AG08396 (cell line): ENCODE results near the gene ADAMTS2.
"Not testable (repeated sequence)": the region's sequence is repeated elsewhere in the genome, so short reads cannot be mapped to it uniquely, and the experiment has no call there.

ENCODE experiments used
- DNase-seq: peaks from one replicate; pipeline ENCODE4 v3.0.0; 2012; ENCODE audit warnings: low spot score, mixed read lengths

ADAMTS2 gene

DNA sequence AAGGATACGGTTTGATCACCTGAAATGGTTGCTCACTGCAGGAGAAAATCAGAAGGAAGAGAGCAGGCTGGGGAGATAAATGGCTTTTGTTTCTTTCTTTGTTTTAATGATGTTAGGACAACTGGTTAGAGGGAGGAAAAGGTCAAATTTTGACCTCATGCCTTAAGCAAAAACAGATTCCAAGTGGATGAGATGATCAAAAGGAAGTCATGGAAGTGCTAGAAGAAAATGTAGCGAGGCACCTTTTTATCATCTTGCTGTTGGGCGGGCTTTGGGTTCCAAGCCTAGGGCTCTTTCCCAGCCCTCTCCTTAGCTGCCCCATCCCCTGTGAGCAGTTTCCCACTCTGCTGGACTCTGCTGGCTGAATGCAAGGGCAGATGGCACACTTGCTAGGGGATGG lies 127.9 kb downstream of the ADAMTS2 start:
- DNase-seq: no peak

DNA sequence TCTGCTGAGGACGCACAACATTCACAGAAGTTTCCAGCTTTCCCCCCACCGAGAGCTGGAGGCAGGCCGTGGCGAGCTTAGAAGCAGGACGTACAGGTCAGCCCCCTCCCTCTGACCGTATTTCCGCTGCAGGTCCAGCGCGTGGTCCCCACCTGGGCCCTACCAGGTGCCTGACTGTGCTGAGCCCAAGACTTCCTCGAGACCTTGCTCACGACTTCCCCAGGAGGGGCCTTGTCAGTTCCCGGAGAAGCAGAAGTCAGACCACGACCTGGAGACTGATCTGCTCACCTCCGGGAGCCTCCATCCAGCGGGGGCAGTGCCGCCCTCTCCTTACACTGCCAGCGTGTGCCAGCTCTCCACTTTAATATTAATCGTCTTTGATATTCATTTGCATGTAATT lies 128.9 kb downstream of the ADAMTS2 start:
- not testable (repeated sequence) for DNase-seq

DNA sequence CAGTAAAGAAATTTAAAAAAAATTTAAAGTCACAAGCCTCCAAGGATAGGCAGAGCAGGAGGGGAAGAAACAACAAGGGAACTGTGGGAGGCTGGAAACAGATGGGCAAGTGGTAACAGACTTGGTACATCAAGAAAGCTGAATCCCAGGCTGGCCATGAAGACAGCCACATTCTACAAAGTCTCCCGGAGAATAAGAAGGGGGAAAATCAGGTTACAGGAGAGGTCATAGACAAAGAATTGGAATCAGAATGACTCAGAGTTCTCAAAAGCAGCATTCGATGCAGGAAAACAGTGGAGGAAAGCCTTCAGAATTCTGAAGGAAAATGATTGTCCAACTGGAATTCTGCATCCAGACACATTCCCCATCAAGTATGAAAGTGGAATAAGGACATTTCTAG lies 129.7 kb downstream of the ADAMTS2 start:
- no peak for DNase-seq

DNA sequence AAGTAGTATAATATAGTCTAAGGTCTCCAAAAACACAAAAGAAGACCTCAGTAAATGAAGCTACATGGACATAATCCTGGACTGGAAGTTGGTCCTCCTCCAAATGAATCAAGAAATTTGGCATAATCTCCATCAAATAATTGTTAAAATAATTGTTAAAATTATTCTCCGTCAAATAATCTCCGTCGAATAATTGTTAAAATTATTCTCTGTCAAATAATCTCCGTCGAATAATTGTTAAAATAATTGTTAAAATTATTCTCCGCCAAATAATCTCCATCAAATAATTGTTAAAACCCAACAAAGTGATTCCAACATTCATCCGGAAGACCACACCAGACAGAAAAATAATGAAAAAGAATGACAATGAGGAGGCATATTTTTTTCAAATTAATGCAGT lies 130.6 kb downstream of the ADAMTS2 start:
- DNase-seq: no peak

DNA sequence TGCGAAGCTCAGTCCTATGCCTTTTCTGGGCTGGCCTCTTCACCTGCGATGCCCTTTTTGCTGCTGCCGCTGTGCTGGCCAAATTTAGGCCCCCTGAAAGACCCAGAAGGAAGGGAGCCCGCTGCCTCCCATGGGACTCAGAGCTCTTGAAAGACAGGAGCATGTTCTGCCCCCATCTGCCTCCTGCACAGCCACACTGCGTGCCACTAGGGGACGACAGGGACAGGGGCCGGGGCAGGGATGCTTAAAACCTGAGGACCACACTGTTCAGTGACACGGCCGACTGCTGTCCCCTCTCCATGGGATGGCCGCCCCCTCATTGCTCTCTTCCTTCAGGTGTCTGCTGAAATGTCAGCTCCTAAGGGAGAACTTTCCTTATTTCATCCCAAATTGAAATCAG lies 132.4 kb downstream of the ADAMTS2 start:
- peak; percentile 68 for DNase-seq

DNA sequence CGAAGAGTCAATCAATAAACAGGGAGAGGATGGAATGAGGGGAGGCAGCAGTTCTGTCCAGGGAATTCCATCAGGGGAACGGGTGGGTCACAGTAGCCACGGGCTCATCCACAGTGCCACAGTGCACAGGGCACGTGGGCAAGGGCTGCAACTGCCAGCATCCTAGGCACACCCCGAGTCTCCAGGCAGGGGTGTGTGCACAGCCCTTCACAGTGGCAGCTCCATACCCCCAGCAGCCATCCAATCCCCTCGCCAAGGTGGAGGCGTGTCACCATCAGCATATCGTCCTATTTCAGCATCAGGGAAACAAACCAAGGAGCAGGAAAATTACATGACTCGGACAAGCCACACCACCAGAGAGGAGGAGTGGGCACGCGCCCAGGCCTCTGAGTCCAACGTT lies 133.6 kb downstream of the ADAMTS2 start:
- DNase-seq: no peak

DNA sequence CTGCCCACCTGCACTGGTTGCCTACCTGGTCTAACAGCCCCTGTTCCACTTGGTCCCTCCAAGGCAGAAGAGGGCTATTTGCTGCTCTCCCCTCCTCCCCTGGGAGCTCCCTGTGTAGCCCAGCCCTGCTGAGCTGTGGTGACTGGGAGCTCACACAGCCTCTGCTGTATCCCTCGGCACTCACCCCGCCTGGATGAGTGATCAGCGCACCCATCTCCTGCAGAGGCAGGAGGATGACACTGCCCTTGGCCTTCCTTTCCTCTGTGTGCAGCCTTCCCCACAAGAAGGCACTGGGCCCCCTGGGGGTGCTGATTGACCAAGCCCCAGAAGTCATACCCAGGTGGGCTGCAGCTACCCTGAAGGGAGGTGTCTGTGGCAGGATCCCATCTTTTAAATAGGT lies 134.2 kb downstream of the ADAMTS2 start:
- DNase-seq: peak; percentile 39

DNA sequence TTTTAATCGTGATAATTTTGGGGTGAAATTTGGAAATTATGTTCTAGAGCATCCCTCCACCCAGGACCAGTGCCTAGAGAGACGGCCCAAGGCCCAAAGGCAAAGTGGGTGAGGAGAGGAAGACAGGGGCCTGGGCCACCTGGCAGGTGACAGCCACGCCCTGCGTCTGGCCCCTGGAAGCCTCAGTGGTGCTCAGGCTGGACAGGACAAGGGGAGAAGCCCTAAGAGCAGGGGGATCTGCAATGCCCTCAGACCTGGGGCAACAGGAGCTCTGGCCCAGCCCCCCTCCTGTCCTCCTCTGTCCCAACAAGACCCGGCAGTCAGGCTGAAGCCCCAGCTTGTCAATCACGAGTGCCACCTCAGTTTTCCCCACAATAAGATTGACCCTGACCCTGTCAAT lies 134.8 kb downstream of the ADAMTS2 start:
- no peak for DNase-seq

DNA sequence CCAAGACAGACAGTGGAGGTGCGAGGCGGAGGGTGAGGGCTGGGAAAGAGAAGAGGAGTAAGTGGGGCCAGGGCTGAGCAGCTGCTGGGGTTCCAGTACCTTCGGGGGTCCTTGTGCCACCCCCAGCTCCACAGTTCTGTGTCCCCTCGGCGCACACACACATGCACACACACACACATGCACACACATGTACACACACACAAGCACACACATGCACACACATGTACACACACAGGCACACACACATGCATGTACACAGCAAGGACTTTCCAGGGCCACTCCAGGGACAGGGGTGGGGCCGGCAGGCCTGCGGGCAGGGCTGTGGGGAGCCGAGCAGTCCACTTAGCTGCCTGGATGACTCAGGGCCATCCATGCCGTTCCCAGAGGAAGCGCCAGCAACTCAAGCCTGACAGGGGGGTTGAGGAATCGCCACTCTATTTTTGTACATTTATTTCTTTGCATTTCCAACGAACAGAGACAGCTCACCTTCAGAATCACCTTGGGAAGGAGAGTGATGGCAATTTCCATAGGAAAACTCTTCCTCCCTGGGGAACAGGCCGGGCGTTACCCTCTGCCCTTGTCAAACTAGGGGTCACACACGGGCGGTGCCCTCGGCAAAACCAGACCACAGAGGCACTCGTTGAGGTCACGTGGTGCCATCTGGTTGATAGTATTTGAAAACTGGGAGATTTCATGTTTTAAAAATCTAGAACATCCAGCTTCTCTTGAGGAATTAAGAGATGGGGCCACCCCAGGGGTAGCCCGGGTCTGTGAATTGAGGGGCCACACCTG lies 135.7 kb downstream of the ADAMTS2 start:
- peak; percentile 81 for DNase-seq

DNA sequence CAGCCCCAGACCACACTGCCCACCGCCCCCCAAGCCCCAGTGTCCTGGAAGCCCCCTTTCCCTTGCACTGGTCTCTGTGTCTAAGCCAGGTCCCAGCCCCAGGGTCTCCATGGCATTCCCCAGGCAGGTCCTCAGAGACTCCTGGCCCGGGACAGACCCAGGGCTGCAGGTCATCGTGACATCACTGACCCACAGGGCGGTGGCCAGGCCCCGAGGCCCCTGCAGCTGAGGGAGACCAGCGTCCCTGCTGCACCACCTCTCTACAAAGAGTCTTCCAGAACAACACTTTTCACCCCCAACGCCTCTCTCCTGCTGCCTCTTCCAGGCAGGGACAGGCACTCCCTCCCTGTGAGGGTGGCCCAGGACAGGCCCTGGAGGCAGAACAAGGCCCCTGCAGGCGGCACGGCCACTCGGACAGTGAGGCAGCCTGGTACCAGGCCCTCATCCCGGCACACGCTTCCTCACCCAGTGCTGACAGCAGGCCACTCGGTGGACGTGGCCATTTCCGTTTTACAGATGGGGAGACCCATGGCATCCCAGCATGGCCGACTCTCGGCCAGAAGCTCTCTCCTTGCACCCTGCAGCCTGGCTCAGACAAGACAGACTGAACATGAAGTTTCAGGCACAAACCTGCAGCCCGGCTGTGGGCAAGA lies 136.4 kb downstream of the ADAMTS2 start:
- DNase-seq: no peak

DNA sequence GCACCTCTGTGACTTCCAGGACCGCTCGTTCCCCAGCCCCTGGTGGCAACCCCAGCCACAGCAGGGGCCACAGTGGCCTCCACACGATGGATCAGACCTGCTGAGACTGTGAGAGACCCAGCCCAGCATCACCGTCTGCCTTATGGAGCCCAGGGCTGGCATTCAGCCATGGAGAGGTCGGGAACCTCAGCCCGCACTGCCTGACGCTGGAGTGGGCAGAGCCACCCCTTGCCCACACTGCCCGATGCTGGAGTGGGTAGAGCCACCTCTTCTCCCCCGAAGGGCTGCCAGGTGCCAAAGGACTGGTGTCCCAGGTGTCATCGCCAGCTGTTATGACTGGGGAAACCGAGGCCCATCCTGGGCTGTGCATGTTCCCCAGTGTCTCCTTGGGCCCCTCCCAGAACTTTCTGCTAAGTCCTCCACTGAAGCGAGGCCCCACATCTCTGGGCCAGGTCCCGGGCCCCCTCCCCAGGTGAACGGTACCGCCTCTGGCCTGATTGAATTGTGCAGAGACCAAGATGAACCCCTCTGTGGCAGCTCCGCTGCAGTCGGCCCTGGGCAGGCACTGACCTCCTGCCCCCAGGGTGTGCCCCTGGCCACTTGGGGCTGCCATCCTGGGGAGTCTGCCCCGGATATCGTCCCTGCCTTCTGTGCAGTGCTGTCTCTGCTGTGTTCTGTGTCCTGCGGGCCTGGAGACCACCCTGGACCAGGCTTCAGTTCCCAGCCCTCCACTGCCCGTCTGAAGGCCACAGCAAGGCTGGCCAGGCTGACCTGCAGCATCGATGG lies 137.1 kb downstream of the ADAMTS2 start:
- DNase-seq: no peak

DNA sequence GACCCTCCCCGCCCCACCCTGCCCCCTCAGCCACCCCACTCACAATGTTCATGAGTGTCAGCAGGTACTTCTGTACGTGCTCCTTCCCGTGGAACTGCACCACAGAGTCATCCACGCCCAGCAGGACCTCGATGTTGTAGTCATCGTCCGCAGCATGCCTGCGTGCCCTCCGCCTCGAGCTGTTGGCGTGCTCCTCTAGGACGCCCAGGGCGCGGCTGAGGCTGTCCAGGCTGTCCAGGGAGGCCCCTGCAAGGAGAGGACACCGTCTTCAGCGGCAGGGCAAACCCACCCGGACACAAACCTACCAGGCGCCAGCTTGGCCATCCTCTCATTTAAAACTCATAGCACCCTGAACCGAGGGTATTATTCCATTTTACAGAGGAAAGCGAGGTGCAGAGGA lies 137.8 kb downstream of the ADAMTS2 start:
- DNase-seq: no peak

DNA sequence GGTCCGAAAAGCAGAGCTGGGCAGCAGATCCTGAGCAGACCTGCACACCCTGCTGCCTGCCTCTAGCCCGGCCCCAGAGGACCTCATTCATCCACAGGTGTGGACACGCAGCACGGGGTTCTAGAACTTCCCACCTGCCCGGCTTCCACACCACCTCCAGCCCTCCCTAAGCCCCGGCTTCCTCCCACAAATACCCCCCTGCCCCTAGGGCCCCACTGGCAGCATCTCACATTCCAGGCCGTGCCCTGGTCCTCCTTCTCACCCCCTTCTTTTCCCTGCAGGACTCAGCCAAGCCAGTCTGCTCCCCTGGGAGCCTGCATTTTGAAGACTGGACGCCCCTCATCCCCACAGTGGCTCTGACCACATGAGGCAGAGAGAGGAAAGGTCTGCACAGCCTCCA lies 138.9 kb downstream of the ADAMTS2 start:
- DNase-seq: no peak

DNA sequence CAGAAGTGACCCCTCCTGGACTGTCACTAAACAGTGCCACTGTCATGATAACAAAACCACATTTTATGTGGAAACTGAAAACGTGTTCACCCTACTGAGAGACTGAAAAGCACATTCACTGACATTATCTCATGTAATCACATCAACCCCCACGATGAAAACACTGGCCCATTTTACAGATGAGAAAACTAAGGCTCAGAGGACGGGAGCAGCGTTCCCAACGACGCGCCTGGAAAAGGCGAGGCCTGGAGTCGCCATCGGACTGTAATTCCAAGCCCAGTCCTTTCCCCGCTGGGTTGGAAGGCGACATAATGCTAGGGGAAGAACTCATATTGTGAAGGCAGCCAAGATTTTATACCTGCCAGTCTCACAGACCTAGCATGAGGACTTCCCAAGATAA lies 140.0 kb downstream of the ADAMTS2 start:
- DNase-seq: no peak

DNA sequence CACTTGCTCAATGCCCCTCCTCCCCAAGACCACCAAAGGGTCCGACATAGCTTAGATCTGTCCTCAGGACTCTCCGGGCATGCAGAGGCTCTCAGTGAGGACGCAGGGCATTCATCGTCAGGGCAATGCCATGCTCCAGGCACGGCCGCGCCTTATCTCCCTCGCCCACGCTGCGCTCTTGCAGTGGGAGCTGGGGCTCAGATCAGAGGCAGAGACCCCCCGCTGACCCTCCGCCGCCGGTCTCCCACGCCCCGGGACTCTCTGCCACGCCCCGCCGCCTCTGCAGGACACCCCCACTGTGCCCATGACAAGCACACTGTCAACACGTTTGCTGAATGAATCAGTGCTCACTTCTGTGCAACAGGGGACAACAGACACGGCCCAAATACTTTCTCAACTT lies 140.7 kb downstream of the ADAMTS2 start:
- no peak for DNase-seq

DNA sequence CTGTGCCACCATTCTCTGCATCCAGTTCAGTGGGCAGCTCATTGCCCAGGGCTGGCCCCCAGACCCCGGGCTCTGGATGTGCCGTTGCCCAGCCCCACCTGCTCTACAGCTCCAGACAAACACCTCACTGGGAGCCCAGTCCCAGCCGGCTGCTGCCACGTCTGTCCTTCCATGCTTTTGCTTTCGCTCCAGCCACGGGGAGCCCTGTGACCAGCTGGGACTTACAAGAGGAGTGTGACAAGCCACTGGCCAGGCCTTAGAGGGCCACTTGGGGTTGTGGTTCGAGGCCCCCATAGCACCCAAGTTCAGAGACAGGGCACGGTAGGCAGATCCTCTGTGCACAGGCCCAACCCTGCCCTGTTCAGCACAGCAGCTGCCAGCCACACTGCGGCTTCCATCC lies 142.0 kb downstream of the ADAMTS2 start:
- no peak for DNase-seq

DNA sequence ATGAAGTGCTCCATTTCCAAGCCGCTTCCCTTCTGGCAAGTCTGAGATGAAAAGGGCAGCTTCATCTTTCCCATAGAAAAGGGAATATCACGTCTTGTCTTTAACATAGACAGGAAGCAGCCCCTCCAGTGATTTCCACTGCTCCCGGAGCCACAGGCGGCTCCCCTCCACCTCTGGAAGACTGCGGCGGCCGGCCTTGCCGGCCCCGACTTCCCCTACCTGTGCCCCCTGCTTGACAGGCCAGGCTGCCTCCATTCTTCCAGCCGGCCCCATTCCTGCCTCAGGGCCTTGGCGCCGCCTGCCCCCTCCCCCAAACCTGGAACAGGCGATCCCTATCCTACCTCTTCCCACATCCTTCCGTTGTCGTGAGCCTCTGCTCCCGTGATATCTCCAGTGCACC lies 143.3 kb downstream of the ADAMTS2 start:
- DNase-seq: no peak

DNA sequence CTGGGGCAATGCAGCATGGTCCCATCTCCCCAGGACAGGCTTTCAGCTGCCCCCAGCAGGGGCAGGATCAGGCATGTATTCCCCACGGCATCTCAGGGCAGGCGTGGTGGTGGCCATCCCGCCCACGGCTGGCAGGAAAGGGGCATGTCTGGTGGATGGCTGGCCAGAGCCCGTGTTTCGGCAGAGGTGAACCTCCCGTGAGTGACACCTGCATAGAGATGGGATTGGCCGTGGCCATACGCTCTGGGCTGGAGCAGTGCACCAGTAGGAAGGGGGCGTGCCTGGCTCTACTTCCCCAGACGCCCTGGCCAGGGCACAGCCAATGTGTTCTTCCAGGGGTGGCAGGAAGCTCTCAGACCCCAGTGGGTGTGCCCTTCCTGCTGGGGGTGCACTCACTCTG lies 146.0 kb downstream of the ADAMTS2 start:
- no peak for DNase-seq

DNA sequence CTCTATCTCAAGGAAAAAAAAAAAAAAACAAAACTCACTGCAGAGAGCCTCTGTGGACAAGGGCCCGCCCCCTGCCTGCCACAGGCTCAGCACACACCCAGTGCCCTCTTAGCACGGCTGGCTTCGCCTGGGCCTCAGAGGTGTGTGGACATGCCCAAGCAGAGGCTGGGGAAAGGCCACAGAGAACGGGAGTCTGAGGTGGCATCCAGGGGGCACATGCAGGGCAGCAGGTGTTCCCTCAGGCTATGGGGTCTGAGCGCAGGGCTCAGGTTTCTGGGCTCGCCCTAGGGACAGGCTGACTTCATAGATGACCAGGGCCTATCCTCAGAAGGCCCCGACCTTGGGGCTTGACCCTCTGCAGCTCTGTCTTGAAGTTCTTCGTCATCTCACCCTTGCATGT lies 146.4 kb downstream of the ADAMTS2 start:
- no peak for DNase-seq

DNA sequence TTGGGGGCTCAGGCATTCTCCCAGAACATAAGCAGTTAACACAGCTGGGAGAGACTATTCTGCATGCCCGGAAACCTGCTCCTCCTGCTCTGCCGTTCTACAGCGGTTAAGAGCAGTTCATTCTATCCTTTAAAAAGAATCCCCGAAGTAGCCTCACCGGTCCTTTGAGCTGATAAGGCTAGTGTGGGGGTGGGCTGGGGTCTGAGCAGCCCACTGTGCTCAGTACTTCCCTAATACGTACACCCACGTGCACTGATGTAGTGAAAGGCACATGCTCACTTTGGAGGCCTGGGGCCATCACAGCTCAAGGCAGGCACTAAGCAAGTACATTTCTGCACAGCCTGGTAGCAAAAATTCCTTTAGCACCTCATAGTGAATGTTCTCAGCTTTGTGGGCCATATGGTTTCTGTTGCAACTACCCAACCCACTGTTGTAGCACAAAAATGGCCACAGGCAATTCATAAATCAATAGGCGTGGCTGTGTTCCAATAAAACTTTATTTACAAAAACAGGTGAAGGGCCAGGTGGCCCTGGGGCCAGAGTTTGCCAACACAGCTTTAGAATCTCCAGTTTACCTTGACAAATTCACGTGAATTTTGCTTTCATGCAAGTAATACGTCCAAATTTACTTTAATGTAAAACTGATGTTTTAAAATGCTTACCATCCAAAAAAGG lies 148.7 kb downstream of the ADAMTS2 start:
- no peak for DNase-seq

DNA sequence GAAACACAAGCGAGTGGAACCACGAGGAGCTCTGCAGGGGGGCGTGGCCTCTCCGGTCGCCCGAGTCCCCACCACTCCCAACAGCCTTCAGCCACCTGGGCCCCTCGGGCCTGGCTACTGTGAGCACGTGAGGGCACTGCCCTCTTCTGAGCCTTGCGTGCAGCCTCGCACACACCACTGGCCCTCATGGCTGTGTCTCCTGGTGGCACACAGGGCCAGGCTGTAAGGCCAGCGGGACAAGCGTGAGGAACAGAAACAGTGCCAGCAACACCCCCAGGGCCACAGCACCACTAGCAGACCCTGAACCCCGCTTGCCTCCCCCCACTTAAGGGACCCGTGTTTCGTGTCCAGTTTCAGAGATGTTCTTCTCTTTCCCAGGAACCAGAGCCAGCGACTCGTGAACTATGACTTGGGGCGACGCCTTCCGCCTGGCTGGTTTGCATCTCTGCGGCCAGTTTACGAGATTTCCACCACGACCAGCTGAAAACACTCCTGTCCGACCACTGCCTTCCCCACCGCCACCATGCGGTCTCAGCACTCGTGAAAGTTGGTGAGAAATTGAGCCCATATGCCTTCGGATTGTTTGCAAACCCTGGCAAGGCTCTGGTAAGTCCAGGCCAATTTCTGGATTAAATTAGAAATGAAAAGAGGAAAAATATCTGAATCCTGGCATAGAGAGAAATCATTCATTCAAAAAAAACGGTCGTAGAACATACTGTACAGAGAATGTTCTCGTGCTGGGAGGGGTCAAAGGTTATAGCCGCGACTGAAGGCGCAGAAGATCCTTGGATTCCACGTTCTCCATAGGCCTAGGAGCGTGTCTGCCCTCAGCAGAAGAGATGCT lies 149.5 kb downstream of the ADAMTS2 start:
- no peak for DNase-seq

DNA sequence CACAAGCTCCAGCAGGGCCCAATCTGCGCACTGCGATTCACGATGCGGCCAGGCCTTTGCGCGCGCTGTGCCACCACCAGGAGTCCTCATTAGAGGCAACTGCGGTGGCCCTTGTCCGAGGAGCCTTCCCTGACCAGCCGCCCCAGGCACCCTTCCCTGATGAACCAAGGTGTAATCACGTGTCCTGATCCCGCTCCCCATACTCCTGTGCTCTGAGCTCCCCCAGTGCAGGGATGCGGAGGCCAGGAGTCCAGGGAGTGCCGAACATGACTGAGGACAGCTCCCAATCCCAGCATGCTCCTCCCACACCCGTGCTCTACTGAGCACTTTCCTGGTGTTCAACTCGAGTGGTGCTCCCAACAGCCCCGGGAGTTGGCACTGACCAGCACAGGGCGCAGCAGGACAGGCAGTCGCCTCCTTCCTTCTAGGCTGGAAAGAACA lies 150.3 kb downstream of the ADAMTS2 start:
- DNase-seq: no peak
